Tibial nerve (tissue), 3 donors: ENCODE measurements around the gene TRA2A.

Source experiments
- CTCF ChIP-seq, 5 experiments: fragments of 200-600 bp in 3 of 5; fragments of 450-650 bp in 2 of 5; sonication (generic) in 3 of 5; IDR thresholded peaks; one replicate each; pipeline ENCODE4 v1.5.1; 2016 to 2019; ENCODE audit warnings: antibody characterized with exemption in 5 of 5, mild to moderate bottlenecking in 3 of 5, moderate library complexity in 2 of 5
- POLR2A ChIP-seq, 2 donors: fragments of 450-650 bp; IDR thresholded peaks; one replicate each; pipeline ENCODE4 v1.6.1; 2017; ENCODE audit warnings: antibody characterized with exemption in 2 of 2, mild to moderate bottlenecking in 2 of 2, moderate library complexity in 2 of 2

GRCh38 chr7:23471106-23471859, 60.5 kb downstream of the TRA2A start:
- TF ChIP-seq CTCF (IDR thresholded peaks at IDR 0.05) = no peak
- TF ChIP-seq POLR2A (IDR thresholded peaks at IDR 0.05) = no peak
